Ovary (tissue), 3 donors: ENCODE data around the gene DIP2C.

Source experiments
- EP300 ChIP-seq: sonication (generic); formaldehyde crosslinking; IDR thresholded peaks from one replicate; pipeline ENCODE4 v1.6.1; 2017; ENCODE audit warnings: antibody characterized with exemption
- TF ChIP-seq, protein P1 (sequence below), 3 donors: fragments of 450-650 bp in 2 of 3; fragments of 200-600 bp in 1 of 3; IDR thresholded peaks; one replicate each; pipeline versions ENCODE4 v1.5.1 to v1.8.0; 2016 to 2022; ENCODE audit warnings: antibody characterized with exemption in 3 of 3, mild to moderate bottlenecking in 1 of 3
- donor health status: DM: no; HTN: no; CAD: no.

DNA sequence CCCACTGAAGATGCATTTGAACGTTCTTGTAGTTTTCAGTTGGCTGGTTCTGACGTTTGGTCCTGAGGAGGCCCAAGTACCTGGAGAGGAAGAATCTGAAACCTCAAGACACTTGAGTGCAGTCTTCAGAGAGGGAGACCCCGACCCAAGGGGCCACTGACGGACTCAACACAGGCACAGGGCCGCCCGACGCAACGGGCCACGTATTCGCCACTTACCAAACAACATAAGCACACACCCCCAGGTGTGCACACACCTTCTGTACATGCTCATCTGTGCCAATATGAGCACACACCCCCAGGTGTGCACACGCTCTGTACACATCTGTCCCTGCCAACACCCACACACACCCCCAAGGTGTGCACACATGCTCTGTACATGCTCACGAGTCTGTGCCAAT is 68.5 kb downstream of the DIP2C start:
- TF ChIP-seq, protein P1, sequence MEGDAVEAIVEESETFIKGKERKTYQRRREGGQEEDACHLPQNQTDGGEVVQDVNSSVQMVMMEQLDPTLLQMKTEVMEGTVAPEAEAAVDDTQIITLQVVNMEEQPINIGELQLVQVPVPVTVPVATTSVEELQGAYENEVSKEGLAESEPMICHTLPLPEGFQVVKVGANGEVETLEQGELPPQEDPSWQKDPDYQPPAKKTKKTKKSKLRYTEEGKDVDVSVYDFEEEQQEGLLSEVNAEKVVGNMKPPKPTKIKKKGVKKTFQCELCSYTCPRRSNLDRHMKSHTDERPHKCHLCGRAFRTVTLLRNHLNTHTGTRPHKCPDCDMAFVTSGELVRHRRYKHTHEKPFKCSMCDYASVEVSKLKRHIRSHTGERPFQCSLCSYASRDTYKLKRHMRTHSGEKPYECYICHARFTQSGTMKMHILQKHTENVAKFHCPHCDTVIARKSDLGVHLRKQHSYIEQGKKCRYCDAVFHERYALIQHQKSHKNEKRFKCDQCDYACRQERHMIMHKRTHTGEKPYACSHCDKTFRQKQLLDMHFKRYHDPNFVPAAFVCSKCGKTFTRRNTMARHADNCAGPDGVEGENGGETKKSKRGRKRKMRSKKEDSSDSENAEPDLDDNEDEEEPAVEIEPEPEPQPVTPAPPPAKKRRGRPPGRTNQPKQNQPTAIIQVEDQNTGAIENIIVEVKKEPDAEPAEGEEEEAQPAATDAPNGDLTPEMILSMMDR (IDR thresholded peaks at IDR 0.05), result no peak
- no peak for TF ChIP-seq EP300
